HG03469 (cell line): ENCODE measurements around the gene LNX2.

Experiments
- ATAC-seq: cut with Tn5 transposase; IDR thresholded peaks from one replicate; pipeline ENCODE4 v1.9.1; 2021; ENCODE audit warnings: mild to moderate bottlenecking, moderate library complexity, moderate number of reproducible peaks; ENCODE audit not compliant: unreplicated experiment

LNX2 gene

DNA sequence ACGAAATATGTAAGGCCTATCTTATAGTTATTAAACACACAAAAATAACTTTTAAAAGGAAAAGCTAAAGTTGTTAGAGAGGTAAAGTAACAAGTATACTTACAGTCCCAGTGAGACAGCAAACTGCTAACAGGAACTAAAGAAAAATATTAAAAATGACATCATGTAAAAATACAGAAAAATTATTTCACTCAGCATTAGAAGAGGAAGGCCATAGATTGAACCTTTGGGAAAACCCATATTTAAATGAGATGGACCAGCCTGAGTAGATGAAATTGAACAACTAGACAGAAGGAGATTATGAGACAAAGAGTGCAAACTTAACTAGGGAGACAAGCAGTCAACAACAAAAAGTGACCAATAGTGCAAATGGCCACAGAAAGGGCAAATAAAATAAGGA, 49.4 kb downstream of the LNX2 start:
- no peak for ATAC-seq

DNA sequence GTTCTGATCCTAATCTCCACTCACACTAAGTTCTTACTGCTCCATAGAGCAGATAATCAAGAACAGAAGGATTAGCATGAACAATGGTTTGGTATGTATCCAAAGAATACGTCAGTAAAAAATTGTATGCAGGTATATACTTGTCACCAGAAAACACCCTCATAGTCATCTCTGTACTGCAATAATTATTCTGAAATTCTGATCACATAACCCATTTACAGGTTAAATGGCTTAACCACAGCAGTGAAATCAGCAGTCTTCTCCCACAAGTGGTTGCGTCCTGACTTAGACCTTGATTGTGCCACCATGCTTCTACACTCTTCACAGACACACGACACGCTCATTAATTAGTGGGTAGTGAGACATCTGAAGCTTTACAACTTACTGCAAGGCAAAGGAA, 50.9 kb downstream of the LNX2 start:
- no peak for ATAC-seq

DNA sequence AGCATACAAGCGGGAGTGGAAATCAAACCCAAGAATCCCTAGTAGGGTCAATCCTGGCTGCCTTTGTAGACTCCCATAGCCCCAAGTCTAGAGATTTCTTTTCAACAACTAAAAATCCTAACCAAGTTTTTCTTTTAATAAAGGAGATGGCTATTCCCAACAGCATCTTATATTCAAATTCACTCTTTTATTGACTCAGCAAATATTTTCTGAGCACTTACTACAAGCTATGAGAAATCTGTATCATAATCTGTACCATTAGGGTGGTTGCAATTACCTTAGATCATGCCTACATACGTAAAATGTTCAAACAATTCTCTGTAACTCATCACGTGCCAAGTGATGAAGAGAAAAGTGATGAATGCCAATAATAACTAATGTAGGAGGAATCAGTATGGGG, 54.5 kb downstream of the LNX2 start:
- ATAC-seq = no peak

DNA sequence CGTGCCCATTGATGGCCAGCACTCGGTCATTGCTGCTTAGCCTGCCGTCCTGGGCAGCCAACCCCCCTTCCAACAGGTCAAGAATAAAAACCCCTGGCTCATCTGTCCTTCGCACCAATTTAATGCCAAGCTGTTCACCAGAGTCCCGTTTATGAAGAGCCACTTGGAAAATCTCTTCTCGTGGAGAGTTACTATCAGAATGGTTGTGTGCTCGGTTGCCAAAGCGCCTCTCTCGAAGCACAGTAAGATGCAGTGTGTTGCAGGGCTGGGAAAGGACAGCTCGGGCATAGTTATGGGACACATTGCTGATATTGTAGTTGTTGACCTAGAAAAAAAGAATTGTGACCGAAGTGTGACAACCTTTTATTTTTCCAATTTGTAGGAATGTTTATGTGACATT, 57.9 kb downstream of the LNX2 start:
- ATAC-seq = no peak

DNA sequence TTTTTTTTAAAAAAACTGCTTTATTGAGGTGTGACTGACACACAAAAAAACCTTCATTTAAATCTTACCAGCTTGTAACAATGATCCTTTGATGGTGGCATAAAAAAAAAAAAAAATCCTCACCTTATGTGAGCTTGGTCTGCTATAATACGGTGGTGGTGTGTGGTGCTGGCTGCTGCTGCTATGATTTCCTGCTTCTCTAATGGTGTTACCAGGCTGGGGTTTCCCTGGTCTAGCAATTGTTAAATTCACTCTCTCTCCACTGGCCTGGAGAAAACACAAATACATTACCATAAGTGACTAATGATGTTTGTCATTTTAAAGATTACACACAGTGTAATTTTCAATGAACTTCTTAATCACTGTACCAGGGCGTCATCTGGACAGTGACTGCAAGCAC, 60.6 kb downstream of the LNX2 start:
- no peak for ATAC-seq

DNA sequence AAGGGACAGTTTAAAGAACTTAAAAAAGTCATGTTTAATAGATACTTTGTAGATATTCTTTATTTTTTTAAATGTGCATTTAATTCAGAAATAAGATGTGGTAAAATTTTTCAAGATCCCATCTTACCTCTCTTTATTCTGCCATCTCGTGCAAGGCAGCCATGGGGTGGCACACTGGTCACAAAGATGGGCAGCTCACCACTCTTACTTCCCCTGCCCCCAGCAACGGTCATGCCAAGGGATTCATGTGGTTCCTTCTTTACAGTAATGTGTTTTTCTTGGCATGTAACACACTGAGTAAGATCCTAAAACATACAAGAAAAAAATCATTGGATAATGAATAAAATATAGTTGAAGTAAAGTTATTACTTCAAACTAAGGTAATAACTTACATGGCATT, 64.2 kb downstream of the LNX2 start:
- no peak for ATAC-seq

DNA sequence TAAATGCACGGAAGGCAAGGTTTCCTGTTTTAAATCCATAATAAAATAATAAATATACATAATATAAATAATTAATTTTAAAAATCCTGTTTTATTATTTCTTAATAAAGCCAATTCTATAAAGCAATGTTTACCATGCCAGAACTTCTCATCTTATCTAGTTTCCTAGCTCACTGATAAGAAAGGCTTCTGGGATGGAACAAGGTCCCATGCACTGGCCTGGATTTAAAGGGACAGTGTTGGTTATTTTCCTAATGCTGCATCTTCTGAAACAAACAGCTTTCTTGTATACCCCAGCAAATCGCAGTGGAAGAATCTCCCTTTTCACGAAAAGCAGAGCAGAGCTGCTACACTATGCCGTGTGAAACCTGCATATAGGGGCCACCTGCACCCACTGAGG, 68.8 kb downstream of the LNX2 start:
- ATAC-seq = no peak

DNA sequence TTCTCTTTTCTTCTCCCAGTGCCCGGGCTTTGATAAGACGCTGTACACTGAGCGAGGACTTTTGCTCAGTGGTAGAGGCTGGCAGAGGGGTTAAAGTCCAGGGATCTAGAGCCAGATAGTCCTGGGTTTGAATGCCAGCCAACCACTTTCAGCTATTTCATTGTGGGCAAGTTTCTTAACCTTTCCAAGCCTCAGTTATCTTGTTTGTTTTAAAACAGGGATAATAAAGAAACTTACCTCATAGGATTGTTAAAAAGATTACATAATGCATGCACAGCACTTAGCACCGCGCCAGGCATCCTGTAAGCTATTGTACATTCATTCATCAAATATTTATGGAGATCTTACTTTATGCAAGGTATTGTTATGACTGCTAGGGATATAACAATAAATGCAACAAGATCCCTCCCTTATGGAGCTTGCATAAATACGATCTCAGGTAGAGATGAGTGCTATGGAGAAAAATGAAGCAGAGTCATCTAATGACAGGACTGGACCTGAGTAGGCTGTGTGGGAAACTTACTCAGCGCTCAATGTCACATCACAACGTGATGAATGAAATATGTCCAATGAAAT, 70.8 kb downstream of the LNX2 start:
- no peak for ATAC-seq

DNA sequence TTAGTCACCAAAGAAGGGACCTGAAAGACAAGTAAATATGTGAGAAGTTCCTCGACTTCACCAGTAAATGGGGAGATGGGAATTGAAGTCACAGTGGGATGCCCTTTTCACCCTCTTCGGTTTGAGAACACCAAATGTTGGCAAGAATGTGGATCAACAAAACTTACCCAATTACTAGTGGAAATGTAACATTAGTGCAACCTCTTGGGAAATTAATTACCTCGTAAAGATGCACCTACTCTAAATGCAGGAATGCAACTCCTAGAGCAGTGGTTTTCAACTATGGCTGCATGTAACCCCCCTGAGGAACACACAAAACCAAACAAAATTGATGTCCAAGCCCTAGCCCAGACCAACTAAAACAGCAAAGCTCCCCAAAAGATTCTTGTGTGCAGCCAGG, 78.1 kb downstream of the LNX2 start:
- no peak for ATAC-seq

DNA sequence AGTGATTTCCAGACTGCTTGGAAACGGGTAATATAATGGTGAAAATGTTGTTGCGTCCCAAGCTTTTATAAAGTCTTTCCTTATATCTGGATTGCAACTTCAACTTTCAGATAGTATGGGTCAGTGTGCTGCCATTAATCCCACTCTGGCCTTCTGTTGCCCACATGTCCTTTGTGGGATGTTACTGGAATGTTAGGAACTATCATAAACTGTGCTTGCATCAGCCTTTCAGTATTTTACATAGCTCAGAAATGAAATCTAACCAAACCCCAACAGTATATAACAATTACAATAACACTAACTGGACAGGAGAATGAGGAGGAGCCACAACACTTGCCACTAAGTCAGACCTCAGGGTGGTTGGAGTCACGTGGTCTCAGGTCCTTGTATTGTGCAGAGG, 78.9 kb downstream of the LNX2 start:
- no peak for ATAC-seq

DNA sequence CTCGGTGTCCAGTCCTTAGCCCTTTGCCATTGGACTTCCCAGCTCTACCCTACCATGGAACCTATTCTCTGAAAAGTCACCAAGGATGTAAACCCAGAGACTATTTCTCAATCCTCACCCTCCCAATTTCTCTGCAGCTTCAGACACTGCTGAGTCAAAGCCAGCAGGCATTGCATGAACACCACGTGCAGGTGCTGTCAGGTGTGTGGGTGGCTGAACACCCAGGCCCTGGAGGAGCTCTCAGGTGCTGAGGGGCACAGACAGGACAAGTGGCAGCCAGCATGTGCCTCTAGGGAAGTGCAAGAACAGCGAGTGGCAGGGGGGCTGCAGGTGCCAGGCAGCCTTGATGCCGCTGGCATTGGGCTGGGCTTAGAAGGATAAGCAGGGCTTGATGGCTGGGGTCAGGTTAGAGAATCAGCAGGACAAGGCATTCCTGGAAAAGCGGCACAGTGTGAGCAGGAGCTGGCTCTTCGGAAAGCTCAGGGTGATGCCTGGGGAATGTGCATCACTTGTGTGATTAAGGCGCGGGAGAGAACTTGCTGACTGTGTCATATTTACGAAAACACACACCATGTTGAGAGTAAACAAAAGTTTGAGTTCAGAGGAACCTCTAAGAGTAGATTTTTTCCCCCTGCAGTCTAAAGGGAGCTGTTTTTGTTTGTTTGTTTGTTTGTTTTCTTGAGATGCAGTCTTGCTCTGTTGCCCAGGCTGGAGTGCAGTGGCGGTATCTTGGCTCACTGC, 83.8 kb downstream of the LNX2 start:
- no peak for ATAC-seq

DNA sequence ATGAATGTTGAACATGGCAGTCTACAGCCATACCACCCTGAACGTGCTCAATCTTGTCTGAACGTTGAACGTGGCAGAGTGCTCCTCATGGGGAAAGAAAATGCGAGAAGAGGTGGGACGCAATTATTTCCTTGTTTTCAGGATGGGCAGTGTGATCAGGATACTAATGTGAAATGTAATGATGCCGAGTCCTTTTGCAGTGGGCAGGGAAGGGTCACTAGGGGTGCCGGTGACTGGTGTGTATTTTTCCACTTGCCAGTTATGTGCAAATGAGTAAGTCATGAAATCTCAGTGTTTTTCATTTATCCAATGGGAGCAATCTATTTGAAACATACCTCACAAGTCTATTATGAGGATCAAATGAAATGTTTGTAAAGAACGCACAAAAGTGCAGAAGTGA, 84.8 kb downstream of the LNX2 start:
- no peak for ATAC-seq

DNA sequence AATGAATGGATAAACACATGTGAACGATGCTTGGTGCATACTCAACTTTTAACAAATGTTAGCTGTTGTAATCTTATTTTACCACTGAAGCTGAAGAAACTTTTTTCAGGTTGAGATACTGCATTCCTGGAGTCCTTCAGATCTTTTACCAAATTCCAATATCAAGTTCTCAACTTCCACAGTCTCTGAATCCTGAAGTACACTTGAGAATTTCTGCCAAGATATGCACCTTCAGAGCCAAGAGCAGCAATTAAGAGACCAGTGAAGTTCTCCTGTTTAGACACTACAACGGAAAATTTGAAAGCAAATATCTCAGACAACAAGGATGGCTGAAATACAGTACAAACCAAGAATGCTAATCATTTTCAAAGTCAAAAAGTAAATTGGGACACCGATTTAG, 85.3 kb downstream of the LNX2 start:
- no peak for ATAC-seq

DNA sequence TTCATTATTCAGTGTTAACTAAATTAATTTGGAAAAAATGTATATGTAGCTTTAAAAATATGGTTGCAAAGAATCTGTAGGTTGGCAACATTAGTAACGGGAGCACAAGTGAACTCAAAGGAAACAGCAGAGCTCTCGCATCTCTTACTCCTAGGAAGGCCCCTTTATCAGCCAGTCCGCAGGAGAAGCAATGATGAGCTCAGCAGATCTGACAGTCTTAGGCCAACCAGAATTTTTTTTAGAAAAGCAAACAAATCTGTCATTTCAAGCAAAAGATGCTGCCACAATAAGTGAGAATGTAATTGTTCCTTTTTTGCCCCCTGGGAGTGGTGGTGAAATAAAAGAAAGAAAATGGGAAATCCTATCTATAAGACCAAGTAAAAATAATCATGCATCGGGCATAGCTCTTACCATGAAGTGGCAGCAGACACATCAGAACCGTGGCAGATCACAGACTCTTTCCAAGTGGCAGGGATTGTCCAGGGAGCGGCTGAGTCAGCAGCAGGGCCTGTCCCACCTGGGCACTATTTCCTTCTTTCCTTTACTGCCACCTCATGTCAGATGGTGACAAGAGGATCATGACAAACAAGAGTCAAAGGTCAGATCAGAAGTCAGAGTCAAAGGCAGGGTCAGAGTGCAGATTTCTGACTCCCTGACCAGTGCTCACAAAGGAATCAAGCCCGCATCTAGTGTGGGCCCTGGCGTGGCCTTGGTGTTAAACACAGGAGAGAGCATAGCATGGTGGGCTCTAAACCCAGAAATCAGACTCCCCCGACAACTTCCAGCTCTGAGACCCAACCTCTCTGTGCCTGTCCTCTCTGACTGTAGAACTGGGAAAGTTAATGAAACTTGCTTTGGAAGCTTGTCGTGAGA, 86.0 kb downstream of the LNX2 start:
- no peak for ATAC-seq

DNA sequence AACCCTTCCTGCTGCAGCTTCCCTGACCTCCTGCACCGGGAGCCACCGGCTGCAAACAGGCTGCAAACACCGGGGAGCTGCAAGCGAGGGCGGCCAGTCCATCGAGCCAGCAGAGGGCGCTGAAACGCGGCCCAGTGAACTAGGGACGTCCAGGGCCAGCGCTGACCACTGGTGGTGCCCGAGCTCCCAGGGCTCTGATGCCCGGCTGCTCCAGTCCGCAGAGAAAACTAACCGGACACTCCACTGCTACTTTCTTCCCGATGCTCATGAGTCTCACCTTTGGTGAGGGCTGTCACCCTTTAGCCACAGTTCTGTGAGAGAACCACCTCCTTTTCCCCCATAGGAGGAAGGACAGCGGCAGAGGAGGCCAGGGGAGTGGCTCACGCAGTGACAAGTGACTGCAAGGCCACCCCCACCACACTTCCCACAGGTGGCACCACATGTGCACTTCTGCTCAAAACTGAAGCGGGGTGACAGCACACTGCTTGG, 87.1 kb downstream of the LNX2 start:
- ATAC-seq = no peak

DNA sequence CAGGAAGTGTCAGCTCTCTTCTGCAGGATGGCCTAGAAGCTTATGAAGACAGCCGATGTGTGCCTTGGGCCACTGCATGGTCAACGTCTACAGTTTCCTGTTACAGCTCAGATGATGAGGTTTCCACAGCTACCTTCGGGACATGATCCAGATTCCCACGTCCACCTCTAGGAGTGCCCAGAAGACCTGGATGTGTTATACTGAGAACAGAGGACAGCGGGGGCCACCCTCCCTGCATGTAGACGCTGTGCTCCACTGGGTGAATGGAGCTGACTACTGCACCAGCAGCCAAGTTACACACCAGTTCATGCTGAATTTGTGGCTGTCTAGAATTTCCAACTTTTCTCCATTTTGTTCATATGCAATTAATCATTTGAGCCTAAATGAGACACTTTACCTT, 91.4 kb downstream of the LNX2 start:
- no peak for ATAC-seq

DNA sequence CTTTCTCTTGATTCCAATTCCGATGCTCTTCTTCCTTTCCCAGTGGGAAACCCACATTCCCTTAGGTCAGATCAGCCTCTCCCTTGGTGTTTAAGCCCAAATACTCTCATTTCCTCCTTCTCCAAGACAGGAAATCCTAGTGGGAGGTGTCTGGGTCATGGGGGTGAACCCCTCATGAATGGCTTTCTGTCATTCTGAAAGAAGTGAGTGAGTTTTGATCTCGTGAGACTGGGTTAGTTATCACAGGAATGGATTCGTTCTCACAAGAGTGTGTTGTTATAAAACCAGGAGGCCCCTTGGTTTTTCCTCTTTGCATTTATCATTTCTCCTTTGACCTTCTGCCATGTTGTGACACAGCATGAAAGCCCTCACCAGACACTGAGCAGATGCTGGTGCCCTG, 93.8 kb downstream of the LNX2 start:
- ATAC-seq = no peak

DNA sequence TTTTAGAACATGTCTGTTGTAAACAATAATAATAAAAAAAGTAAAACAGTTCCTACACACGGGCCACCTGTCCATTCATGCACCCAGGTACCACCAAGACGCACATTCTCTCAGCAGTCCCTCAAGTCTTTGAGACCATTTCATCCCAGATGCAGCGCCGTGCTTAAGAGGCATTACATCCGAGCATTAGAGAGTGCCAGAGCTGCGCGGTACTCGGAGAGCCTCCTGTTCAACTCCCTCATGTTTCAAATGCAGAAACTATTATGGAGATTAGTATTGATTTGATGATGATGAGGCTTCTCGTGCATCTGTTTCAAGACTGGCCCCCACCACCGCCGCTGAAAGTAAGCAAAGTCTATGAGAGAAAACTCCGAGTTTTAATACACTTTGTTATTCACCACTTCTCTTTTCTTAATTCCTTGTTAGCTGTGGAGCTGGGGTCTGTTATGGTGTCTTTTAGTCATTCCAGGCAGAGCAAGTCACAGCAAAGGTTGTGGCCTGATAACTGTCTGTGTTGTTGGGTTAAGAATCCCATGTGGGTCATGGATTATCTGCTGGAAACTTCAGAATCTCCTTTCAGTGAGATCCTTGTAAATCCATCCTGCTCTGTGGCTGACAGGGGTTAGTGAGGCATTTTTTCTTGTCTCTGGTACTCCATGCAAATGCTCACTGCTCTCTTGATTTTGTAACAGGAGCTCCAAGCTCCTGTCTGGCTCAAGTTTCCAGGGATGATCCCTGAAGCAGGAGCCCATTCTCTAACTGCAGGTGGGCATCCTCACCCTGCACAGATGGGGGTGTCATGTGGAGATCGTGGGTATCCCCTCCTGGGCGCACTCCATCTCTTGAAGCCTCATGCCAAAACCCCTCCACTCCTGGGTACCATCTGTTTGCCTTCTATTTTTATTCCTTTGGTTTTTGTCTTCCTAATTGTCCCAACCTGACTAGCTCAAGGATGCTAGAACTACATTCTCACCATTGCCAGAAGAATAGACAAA, 95.1 kb downstream of the LNX2 start:
- no peak for ATAC-seq

DNA sequence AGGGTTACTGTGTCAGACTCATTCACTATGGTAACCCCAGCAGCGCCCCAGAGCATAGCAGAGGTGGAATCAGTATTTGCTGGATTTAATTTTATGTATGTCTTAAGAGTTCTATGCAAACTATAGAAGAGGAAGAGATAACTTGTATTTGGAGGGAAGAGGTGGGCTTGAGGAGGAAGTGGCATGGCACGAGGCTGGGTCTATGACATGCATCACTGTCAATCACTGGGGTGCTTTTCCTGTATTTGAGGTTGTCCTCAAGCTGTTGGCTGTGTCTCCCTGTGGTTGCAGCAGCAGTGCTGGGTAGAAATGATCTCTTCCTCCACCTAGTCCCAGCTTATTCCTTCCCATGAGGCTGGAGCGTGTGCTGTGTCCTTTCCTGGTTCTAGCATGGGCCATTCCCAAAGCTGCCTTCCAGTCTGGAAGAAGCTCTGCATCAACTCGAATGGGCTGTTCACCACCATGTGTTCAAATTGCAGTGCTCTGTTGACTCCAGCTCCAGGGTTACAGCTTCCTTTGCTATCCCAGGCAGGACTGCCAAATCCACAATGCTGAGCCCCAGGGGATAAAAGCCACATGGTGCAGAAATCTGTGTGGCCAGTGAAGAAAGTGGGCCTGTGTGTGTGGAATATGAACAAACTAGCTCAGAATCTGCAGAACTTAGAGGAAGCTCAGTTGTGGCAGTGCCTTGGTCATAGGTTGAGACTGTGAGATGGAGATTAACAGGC, 96.8 kb downstream of the LNX2 start:
- ATAC-seq = no peak

DNA sequence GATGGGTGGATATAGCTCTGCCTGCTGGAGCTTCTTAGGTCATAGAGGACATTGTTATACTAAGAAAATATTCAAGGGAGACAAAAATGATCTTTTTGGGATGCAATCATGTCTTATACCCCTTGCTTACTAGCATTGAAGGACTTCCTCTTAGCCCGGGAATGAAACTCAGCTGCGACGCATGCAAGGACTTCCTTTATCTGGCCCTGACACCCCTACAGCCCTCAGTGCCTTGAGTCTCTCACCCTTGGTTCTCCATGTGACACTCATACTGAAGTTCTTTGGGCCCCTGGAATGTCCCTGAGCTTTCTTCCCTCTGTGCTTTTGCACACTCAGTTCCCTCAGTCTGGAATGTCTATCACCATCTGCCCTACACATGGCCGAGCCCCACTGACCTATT, 97.5 kb downstream of the LNX2 start:
- no peak for ATAC-seq
